ENCODE data around the gene TMEM139. TPM values are rescaled to one million over a fixed set of nuclear protein-coding genes. Genes with fewer than 3 reads are reported as not detected.

The TMEM139 gene
- total and polyA plus RNA-seq, 10 of the 15 experiments (the other 5 are each of a cell fraction or from before 2014, with no cell fraction given): 0.31 TPM; not detected in 9

DNA sequence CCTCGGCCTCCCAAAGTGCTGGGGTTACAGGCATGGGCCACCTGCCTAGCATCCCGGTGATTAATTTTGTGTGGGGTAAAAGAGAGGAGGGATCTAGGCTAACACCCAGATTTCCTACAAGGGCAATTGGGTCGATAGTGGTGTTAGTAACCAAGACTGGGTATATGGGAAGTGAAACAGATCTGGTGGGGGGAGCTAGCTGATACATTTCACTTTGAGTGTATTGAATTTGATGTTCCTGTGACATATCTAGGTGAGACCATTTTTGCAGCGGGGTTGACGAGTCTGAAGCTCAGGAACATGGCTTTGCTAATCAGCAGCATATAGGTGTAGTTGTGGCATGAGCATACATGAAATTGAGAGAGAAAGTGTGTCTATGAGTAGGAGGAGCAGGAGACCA is 43.1 kb downstream of the TMEM139 start (continued):
- TF ChIP-seq SKIL (IDR thresholded peaks at IDR 0.05; ENCODE audit: low read depth, poor library complexity, severe bottlenecking) (no peak), E2F4 (IDR thresholded peaks at IDR 0.05; ENCODE audit: low read depth, low read length) (no peak), ETV6 (conservative IDR thresholded peaks at IDR 0.05 in 1 of 2, IDR thresholded peaks at IDR 0.05 in 1 of 2; ENCODE audit: borderline replicate concordance in 1 of 2, low read depth in 1 of 2) (no peak)

GRCh38 chr7:143329471-143330170 is 44.9 kb downstream of the TMEM139 start:
- no peak overlapping the region for H3K9ac ChIP-seq (ENCODE audit: control insufficient read depth, insufficient read depth, low read length)
- 62% methylated on average over 10 of the region's 10 CpGs for WGBS (ENCODE audit: insufficient coverage, insufficient replicate concordance, low lambda C conversion rate, missing lambda C conversion rate)
- H3K9me3 ChIP-seq (replicated peaks; ENCODE audit: control insufficient read depth, insufficient read depth, low read length): no peaks in the 10 kb centered on the region
- BruUV-seq (replicated peaks): no TSS peak
- in situ Hi-C loops (cut with MboI): no loop called here
- no peaks in the 10 kb centered on the region for H3K36me3 ChIP-seq (ENCODE audit: control insufficient read depth in 2 of 2, insufficient read depth in 2 of 2, low read length in 1 of 2)
- intact Hi-C loops (cut with micrococcal nuclease; ENCODE audit: unreplicated experiment): loop anchor here (5.0 kb wide), 1 partner anchor 38 kb away; no protein-coding TSS in a partner anchor
- H3K4me2 ChIP-seq (ENCODE audit: control insufficient read depth, insufficient read depth): no peak overlapping the region
- ATAC-seq (no peak), DNase-seq (ENCODE audit: low read depth, low spot score) (no peak), FAIRE-seq (no peak)
- ChIA-PET POLR2A (no interaction called here), CTCF (interaction anchor here (1.3 to 1.4 kb wide), 2 partner anchors 89 to 114 kb away, joined by 4 to 6 read pairs; no protein-coding TSS in a partner anchor), RAD21 (ENCODE audit: unreplicated experiment) (no interaction called here), SMC1A (ENCODE audit: uncharacterized antibody, unreplicated experiment) (no interaction called here)
- peaks cover 9% of the 10 kb centered on the region; the same call in 1 of the 2 replicates for H3K4me1 ChIP-seq (ENCODE audit: control insufficient read depth, insufficient read depth, low read length)
- H3K4me3 ChIP-seq: no peak overlapping the region
- H3K27ac ChIP-seq (ENCODE audit: control insufficient read depth, insufficient read depth): no peak overlapping the region
- H4K20me1 ChIP-seq (ENCODE audit: control insufficient read depth, insufficient read depth): no peaks in the 10 kb centered on the region
- no peaks in the 10 kb centered on the region for H3K79me2 ChIP-seq (ENCODE audit: control insufficient read depth, insufficient read depth, low read length)
- no peaks in the 10 kb centered on the region for H3K27me3 ChIP-seq (replicated peaks in 1 of 2; ENCODE audit: control insufficient read depth in 2 of 2, insufficient read depth in 2 of 2, low read length in 1 of 2)
- H2AFZ ChIP-seq (ENCODE audit: control insufficient read depth, low read depth, low read length): no peak overlapping the region
- no peak for TF ChIP-seq SREBF1 (IDR thresholded peaks at IDR 0.05; ENCODE audit: low read length)
- TF ChIP-seq MYB (IDR thresholded peaks at IDR 0.05; ENCODE audit: borderline replicate concordance, low read depth, low read length): no peak
- TF ChIP-seq, protein P1, sequence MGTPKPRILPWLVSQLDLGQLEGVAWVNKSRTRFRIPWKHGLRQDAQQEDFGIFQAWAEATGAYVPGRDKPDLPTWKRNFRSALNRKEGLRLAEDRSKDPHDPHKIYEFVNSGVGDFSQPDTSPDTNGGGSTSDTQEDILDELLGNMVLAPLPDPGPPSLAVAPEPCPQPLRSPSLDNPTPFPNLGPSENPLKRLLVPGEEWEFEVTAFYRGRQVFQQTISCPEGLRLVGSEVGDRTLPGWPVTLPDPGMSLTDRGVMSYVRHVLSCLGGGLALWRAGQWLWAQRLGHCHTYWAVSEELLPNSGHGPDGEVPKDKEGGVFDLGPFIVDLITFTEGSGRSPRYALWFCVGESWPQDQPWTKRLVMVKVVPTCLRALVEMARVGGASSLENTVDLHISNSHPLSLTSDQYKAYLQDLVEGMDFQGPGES (IDR thresholded peaks at IDR 0.05): no peak
- no peak for TF ChIP-seq SRF (IDR thresholded peaks at IDR 0.05; ENCODE audit: low read depth in 2 of 2, low read length in 2 of 2)
- no peak for TF ChIP-seq ZNF274 (IDR thresholded peaks at IDR 0.05; ENCODE audit: insufficient read depth, insufficient read length)
- TF ChIP-seq IRF5 (IDR thresholded peaks at IDR 0.05; ENCODE audit: borderline replicate concordance): no peak
- no peak for TF ChIP-seq NBN (IDR thresholded peaks at IDR 0.05)
- TF ChIP-seq BRCA1 (IDR thresholded peaks at IDR 0.05; ENCODE audit: low read depth, low read length): no peak
- no peak for TF ChIP-seq PRDM15 (CRISPR knock-in tag; IDR thresholded peaks at IDR 0.05)

Data from GM12878 (cell line).